ENCODE measurements around the gene HDAC10. TPM values are rescaled to one million over a fixed set of nuclear protein-coding genes. Genes with fewer than 3 reads are reported as not detected.

HDAC10 gene
- total RNA-seq, 4 donors from 2014 or later = 10.2 to 19.5 (median 17.4) TPM

DNA sequence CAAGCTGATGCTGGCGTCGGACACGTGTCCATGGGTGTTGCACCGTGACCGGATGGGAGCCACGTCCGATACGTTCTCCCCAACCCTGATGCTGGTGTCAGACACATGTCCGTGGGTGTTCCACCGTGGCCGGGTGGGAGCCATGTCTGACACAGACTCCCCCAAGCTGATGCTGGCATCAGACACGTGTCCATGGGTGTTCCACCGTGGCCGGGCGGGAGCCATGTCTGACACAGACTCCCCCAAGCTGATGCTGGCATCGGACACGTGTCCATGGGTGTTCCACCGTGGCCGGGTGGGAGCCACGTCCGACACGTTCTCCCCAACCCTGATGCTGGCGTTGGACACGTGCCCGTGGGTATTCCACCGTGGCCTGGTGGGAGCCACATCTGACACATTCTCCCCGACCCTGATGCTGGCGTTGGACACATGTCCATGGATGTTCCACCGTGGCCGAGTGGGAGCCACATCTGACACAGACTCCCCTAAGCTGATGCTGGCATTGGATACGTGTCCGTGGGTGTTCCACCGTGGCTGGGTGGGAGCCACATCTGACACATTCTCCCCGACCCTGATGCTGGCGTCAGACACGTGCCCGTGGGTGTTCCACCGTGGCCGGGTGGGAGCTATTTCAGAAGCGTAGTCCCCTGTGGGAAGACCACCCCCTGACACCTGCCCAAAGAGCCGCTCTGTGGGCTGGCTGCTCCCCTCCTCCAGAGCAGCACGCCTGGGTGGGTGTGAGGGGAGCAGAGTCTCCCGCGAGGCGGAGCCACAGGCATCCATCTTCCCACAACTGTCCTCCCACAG lies 30.3 kb downstream of the HDAC10 start:
- TF ChIP-seq POLR2A (IDR thresholded peaks at IDR 0.05; ENCODE audit: low read depth) (no peak), EP300 (IDR thresholded peaks at IDR 0.05) (no peak), POLR2AphosphoS5 (IDR thresholded peaks at IDR 0.05) (no peak)
- TF ChIP-seq, protein P1, sequence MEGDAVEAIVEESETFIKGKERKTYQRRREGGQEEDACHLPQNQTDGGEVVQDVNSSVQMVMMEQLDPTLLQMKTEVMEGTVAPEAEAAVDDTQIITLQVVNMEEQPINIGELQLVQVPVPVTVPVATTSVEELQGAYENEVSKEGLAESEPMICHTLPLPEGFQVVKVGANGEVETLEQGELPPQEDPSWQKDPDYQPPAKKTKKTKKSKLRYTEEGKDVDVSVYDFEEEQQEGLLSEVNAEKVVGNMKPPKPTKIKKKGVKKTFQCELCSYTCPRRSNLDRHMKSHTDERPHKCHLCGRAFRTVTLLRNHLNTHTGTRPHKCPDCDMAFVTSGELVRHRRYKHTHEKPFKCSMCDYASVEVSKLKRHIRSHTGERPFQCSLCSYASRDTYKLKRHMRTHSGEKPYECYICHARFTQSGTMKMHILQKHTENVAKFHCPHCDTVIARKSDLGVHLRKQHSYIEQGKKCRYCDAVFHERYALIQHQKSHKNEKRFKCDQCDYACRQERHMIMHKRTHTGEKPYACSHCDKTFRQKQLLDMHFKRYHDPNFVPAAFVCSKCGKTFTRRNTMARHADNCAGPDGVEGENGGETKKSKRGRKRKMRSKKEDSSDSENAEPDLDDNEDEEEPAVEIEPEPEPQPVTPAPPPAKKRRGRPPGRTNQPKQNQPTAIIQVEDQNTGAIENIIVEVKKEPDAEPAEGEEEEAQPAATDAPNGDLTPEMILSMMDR (IDR thresholded peaks at IDR 0.05) = no peak
- Histone ChIP-seq H3K4me3 (no peak overlapping the region), H3K27ac (replicated peaks in 1 of 4) (no peak overlapping the region), H3K4me1 (peaks cover 6 to 11% (median 10%) of the 10 kb centered on the region in 4 donors), H3K36me3 (peaks cover 70 to 99% (median 97%) of the 10 kb centered on the region in 4 donors), H3K27me3 (no peaks in the 10 kb centered on the region), H3K9me3 (no peaks in the 10 kb centered on the region)
- intact Hi-C loops (cut with DNase I) = no loop called here
- no peak for DNase-seq (ENCODE audit: extremely low spot score)
- WGBS = 85% methylated on average over 12 of the region's 45 CpGs

DNA sequence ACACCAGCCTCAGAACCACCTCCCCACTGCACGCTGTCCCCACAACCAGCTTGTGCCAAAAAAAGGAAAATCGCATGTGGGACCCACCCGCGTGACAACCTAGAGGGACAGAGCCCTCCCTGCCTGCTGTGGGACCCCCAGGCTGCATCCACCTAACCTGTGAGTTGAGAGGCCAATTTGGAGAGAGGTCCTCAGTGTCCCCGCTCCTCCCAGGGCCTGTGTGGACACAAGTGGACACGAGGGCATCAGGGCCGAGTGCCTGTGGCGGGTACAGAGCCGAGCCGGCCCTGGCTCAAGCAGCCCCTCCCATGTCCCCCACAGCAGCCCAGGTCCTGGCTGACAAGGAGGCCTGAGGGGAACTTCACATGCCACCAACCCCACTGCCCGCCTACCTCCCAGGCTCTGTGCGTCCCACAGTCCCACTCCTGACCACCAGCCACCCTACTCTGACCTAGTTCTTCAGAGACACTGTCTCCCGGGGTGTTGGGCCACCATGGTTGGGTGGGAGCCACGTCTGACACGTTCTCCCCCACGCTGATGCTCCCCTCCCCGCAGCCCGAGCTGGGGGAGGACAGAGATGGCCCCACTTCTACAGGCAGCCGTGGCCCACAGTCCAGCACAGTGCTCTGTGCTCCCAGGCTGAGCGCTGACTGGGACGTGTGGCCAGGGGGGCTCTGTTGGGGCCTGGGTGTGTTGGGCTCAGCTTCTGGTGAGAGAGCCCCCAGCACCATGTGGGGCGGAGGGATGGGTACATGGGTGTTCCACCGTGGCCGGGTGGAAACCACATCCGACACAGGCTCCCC lies 31.1 kb downstream of the HDAC10 start:
- peak overlapping the region in 1 of 4 donors; percentile 30 for H3K27ac ChIP-seq (replicated peaks in 1 of 4)
- DNase-seq (ENCODE audit: extremely low spot score) = no peak
- H3K27me3 ChIP-seq = no peaks in the 10 kb centered on the region
- intact Hi-C loops (cut with DNase I) = no loop called here
- no peaks in the 10 kb centered on the region for H3K9me3 ChIP-seq
- peaks cover 65 to 98% (median 97%) of the 10 kb centered on the region in 4 donors for H3K36me3 ChIP-seq
- H3K4me1 ChIP-seq = peaks cover 6 to 11% (median 10%) of the 10 kb centered on the region in 4 donors
- no peak overlapping the region for H3K4me3 ChIP-seq
- TF ChIP-seq, protein P1 (IDR thresholded peaks at IDR 0.05) = no peak
- TF ChIP-seq POLR2A (IDR thresholded peaks at IDR 0.05; ENCODE audit: low read depth) (no peak), EP300 (IDR thresholded peaks at IDR 0.05) (no peak), POLR2AphosphoS5 (IDR thresholded peaks at IDR 0.05) (no peak)
- whole genome bisulfite sequencing = 83% methylated on average over 15 of the region's 25 CpGs

DNA sequence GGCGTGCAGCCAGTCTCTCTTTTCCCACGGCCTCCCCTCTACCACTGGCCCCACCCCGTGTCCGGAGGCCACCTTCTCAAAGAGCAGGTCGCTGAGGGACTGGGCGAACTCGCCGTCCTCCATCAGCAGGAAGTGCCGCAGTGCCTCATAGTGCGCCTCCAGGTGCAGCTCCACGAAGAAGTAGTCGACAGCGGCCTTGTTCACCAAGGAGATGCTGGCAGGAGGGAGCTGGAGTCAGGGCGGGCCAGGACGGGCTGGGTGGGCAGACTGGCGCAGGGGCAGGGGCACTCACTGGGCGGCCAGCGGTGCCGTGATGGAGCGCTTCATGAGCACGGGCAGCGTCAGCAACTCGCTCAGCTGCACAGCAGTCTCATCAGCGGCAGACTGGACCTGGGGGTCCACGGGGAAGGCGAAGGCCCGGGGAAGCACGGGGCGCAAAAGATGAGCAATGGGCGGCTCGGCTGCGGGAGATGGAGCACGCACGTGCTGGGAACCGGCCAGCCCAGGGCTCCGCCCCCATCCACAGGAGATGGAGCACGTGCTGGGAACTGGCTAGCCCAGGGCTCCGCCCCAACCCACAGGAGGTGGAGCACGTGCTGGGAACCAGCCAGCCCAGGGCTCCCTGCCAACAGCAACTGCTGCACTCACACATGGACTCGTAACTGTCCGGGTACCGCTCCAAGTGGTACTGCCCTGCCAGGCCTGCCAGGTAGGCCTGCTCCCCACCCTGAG lies 31.9 kb downstream of the HDAC10 start:
- Histone ChIP-seq H3K27ac (replicated peaks in 1 of 4) (peak overlapping the region in 1 of 4 donors; percentile 48), H3K9me3 (no peaks in the 10 kb centered on the region)
- WGBS = 65% methylated on average over 35 of the region's 42 CpGs

More for the DNA sequence above, 31.9 kb downstream of the HDAC10 start:
- H3K36me3 ChIP-seq = peaks cover 62 to 98% (median 97%) of the 10 kb centered on the region in 4 donors
- H3K4me1 ChIP-seq = peaks cover 6 to 12% (median 10%) of the 10 kb centered on the region in 4 donors
- no peaks in the 10 kb centered on the region for H3K27me3 ChIP-seq
- H3K4me3 ChIP-seq = no peak overlapping the region
- TF ChIP-seq, protein P1 (IDR thresholded peaks at IDR 0.05) = no peak
- TF ChIP-seq POLR2A (IDR thresholded peaks at IDR 0.05; ENCODE audit: low read depth) = no peak
- no peak for TF ChIP-seq EP300 (IDR thresholded peaks at IDR 0.05)
- TF ChIP-seq POLR2AphosphoS5 (IDR thresholded peaks at IDR 0.05) = peak; percentile 55 to 63
- no peak for DNase-seq (ENCODE audit: extremely low spot score)
- intact Hi-C loops (cut with DNase I) = no loop called here
